Calu3 (cell line): Measurements from ENCODE around the gene FIGN. TPM values are rescaled to one million over a fixed set of nuclear protein-coding genes. Genes with fewer than 3 reads are reported as not detected.

ENCODE experiments used
- BruUV-seq: library from RNA; stranded (reverse); fragments of 400-500 nt; replicated peaks from 2 replicates; lab custom pipeline; 2021; lab: Mats Ljungman, UMichigan
- CTCF ChIA-PET: fragments of 300-600 bp; sonication (Branson Sonifier 250); formaldehyde crosslinking; loops from one replicate; lab custom pipeline; 2022; ENCODE audit warnings: antibody characterized with exemption; lab: Charles Lee
- DNase-seq: peaks from one replicate; pipeline ENCODE4 v3.0.0; 2022
- H3K27ac Mint-ChIP-seq: one replicate; pipeline ENCODE4 v1.8.0; 2022; ENCODE audit warnings: mixed read lengths; ENCODE audit not compliant: unreplicated experiment
- H3K27me3 Mint-ChIP-seq: one replicate; pipeline ENCODE4 v1.8.0; 2022; ENCODE audit warnings: mixed read lengths; ENCODE audit not compliant: unreplicated experiment
- H3K36me3 Mint-ChIP-seq: one replicate; pipeline ENCODE4 v1.8.0; 2022; ENCODE audit warnings: mild to moderate bottlenecking, moderate library complexity, mixed read lengths; ENCODE audit not compliant: insufficient read depth, unreplicated experiment
- H3K4me1 Mint-ChIP-seq: one replicate; pipeline ENCODE4 v1.8.0; 2022; ENCODE audit warnings: mild to moderate bottlenecking, low read depth, mixed read lengths; ENCODE audit not compliant: unreplicated experiment
- H3K4me3 Mint-ChIP-seq: one replicate; pipeline ENCODE4 v1.8.0; 2022; ENCODE audit warnings: mild to moderate bottlenecking, low read depth, moderate library complexity, mixed read lengths; ENCODE audit not compliant: unreplicated experiment
- H3K9me3 Mint-ChIP-seq: one replicate; pipeline ENCODE4 v1.8.0; 2022; ENCODE audit warnings: low read depth, mixed read lengths; ENCODE audit not compliant: unreplicated experiment
- intact Hi-C: fragments of 100-400 bp; cut with micrococcal nuclease; formaldehyde crosslinking; loops from one replicate; pipeline ENCODE4 v1.10.0; 2022; ENCODE audit not compliant: unreplicated experiment
- total RNA-seq: library from RNA; stranded (reverse); gene quantifications from 2 replicates; pipeline ENCODE4 v1.2.3, GENCODE V29; 2022
- TF ChIP-seq, protein P1 (sequence below): fragments of 200-600 bp; IDR thresholded peaks from one replicate; pipeline ENCODE4 v1.8.0; 2022; ENCODE audit warnings: antibody characterized with exemption; ENCODE audit not compliant: unreplicated experiment

FIGN gene
- total RNA-seq, 1 experiment from 2014 or later = 9.1 TPM

DNA sequence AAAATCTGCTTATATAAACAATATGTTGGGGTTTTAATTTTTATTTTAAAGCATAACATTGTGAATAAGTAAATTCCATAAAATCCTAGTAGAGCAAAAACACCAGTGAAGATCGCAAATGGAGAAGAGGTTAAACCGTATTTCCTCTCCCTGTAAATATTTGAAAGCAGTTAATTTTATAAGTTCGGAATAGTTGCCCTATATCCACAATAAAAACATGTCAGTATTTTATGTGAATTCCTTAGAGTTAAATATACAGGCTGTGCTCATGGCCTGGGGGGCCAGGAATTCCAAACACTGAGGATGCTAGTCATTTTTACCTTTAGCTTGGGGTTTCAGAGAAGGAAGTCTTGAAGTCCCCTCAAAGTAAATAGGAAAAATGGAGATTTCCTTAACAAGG is 135.0 kb downstream of the FIGN start:
- DNase-seq = no peak
- no TSS peak for BruUV-seq
- intact Hi-C loops = loop anchor here (10.0 kb wide), 1 partner anchor 134 kb away; the partner anchor contains the start of gene FIGN
- peaks cover 16% of the 10 kb centered on the region for H3K4me1 Mint-ChIP-seq
- CTCF ChIA-PET = interaction anchor here (1.1 to 1.9 kb wide), 2 partner anchors 11 to 415 kb away, joined by 3 to 6 read pairs; no protein-coding TSS in a partner anchor
- H3K27me3 Mint-ChIP-seq = no peaks in the 10 kb centered on the region
- H3K4me3 Mint-ChIP-seq = no peak overlapping the region
- H3K27ac Mint-ChIP-seq = no peak overlapping the region
- no peaks in the 10 kb centered on the region for H3K9me3 Mint-ChIP-seq
- no peaks in the 10 kb centered on the region for H3K36me3 Mint-ChIP-seq
- TF ChIP-seq, protein P1, sequence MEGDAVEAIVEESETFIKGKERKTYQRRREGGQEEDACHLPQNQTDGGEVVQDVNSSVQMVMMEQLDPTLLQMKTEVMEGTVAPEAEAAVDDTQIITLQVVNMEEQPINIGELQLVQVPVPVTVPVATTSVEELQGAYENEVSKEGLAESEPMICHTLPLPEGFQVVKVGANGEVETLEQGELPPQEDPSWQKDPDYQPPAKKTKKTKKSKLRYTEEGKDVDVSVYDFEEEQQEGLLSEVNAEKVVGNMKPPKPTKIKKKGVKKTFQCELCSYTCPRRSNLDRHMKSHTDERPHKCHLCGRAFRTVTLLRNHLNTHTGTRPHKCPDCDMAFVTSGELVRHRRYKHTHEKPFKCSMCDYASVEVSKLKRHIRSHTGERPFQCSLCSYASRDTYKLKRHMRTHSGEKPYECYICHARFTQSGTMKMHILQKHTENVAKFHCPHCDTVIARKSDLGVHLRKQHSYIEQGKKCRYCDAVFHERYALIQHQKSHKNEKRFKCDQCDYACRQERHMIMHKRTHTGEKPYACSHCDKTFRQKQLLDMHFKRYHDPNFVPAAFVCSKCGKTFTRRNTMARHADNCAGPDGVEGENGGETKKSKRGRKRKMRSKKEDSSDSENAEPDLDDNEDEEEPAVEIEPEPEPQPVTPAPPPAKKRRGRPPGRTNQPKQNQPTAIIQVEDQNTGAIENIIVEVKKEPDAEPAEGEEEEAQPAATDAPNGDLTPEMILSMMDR = no peak

DNA sequence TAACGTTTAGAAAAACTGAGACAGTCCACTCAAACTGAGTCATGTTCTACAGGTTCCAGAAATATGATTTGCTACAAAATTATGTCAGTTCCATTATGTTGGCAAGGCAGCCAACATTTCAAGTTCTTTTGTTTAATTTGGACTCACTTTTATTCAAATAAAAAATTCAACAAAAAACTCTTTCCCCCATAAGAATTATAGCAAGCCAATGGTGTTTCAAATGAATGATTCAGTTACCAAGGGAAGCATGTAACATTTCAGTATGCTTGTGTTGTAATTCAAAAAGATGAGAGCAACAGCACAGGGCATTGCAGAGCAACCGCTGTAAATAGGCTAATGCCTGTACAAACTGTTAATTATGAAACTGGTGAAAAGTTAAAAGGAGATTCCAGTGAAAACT is 140.8 kb downstream of the FIGN start:
- TF ChIP-seq, protein P1 = no peak
- Mint-ChIP-seq H3K4me3 (no peak overlapping the region), H3K27me3 (no peaks in the 10 kb centered on the region), H3K36me3 (no peaks in the 10 kb centered on the region), H3K9me3 (no peaks in the 10 kb centered on the region), H3K4me1 (no peaks in the 10 kb centered on the region), H3K27ac (no peak overlapping the region)
- CTCF ChIA-PET = no interaction called here
- no peak for DNase-seq
- intact Hi-C loops = no loop called here
- no TSS peak for BruUV-seq

DNA sequence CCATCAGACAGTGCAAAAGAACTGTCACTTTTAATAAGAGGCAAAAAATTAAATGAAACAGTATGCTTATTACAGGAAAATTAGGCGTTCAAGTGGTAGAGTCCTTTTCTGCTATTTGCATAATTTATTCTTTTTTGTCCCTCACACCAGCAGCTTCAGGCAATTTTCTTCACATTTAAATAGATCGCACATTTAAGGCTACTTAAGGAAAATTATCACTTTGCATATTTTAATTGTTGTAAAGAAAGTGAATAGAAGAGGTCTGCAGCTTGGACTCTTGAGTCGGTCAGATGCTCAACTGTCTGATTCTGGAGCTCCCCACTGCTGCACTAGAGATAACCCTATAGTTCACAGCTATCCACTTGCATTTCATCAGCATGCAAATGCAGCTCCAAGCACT is 141.3 kb downstream of the FIGN start:
- intact Hi-C loops = no loop called here
- Mint-ChIP-seq H3K36me3 (no peaks in the 10 kb centered on the region), H3K4me1 (no peaks in the 10 kb centered on the region), H3K9me3 (no peaks in the 10 kb centered on the region), H3K4me3 (no peak overlapping the region), H3K27me3 (no peaks in the 10 kb centered on the region), H3K27ac (no peak overlapping the region)
- no TSS peak for BruUV-seq
- TF ChIP-seq, protein P1 = no peak
- CTCF ChIA-PET = no interaction called here
- DNase-seq = no peak

DNA sequence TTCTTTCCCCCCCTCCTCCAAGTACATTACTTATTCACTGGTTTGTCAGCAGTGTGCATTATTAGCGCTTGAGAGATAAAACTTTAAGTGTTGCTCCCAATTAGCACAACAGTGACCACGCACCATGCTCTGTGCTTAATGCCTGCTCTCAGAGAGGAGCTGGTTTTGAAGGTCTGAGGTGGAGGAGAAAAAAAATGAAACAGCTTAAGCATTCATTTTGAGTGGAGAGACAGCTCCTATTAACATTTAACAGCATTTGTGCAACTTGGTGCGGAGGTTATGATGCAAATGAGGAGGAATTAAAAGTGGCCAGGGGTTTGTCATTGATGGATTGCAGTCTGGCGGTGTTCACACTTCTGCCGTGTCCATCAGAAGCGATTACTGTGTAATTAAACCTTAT is 141.8 kb downstream of the FIGN start:
- BruUV-seq = no TSS peak
- Mint-ChIP-seq H3K27ac (no peak overlapping the region), H3K27me3 (no peaks in the 10 kb centered on the region), H3K9me3 (no peaks in the 10 kb centered on the region), H3K4me1 (no peaks in the 10 kb centered on the region), H3K36me3 (no peaks in the 10 kb centered on the region), H3K4me3 (no peak overlapping the region)
- CTCF ChIA-PET = no interaction called here
- TF ChIP-seq, protein P1 = no peak
- intact Hi-C loops = no loop called here
- DNase-seq = no peak
